Right lobe of liver (tissue), 4 donors: Measurements from ENCODE around the gene IRAK3.

Experiments used
- CTCF ChIP-seq, 4 donors: fragments of 200-600 bp in 3 of 4; fragments of 450-650 bp in 1 of 4; IDR thresholded peaks; one replicate each; pipeline versions ENCODE4 v1.5.1 to v1.8.0; 2016 to 2022; ENCODE audit warnings: antibody characterized with exemption in 4 of 4, mild to moderate bottlenecking in 2 of 4
- POLR2A ChIP-seq: fragments of 450-650 bp; IDR thresholded peaks from one replicate; pipeline ENCODE4 v1.6.1; 2017; ENCODE audit warnings: antibody characterized with exemption, mild to moderate bottlenecking
- donor health status: DM: no; HTN: no; CAD: no.
- donor health status: DM: no; HTN: no; CAD: no.
- donor health status: DM: no; HTN: yes; CAD: no.

- TF ChIP-seq POLR2A, result no peak
- TF ChIP-seq CTCF (IDR thresholded peaks at IDR 0.05), result no peak
Observed at GRCh38 chr12:66197495-66197921, 8.5 kb downstream of the IRAK3 start.
